Endometrial microvascular endothelial cells (primary cell): Measurements from ENCODE around the gene FAM240B. TPM values are rescaled to one million over a fixed set of nuclear protein-coding genes. Genes with fewer than 3 reads are reported as not detected.

ENCODE experiments used
- in situ Hi-C: cut with HindIII; loops from 2 replicates; pipeline ENCODE4 v1.10.0; 2017; ENCODE audit warnings: low sequenced_read_pairs, low pct_unique_long_range_greater_than_20kb; ENCODE audit errors: inconsistent ontology term
- total RNA-seq: library from RNA; depleted of rRNA; stranded (reverse); fragments of >200 nt; gene quantifications from one replicate; pipeline ENCODE4 v1.2.3, GENCODE V29; 2015; ENCODE audit errors: inconsistent ontology term

The FAM240B gene
- total RNA-seq, 1 donor from 2014 or later: not detected

DNA sequence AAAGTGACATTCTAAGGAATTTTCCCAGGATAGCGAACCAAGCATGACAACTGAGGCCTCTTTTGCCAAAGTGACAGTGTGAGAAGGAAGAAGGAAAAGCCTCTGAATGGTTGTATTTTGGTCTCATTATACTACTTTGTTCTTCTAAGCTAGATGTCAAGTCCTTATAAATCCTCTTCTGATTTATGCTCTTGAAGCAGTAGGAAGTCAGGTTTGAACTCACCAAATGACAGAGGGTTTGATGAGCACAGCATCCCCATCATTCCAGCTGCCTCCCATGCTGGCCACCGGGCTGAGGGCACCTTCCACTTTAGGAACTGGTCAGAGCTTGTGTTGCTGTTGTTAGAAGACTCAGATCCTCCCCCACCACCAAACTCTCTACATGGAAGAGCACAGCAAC, 44.1 kb downstream of the FAM240B start:
- in situ Hi-C loops: no loop called here

DNA sequence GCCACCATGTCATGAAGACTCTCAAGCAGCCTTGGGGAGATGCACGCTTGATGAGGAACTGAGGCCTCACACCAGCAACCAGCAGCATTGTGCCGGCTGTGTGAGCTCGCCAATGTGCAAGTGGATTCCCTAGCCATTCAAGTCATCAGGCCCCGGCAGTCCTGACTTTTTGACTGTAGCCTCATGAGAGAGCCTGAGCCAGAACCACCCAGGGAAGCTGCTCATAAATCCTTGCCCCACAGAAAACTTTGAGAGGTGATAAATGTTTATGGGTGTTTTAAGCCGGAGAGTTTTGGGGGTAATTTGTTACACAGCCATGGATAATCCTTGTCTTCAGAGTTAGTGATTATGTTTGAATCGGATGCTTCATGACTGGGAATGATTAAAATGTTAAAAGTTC, 44.7 kb downstream of the FAM240B start:
- in situ Hi-C loops: no loop called here

DNA sequence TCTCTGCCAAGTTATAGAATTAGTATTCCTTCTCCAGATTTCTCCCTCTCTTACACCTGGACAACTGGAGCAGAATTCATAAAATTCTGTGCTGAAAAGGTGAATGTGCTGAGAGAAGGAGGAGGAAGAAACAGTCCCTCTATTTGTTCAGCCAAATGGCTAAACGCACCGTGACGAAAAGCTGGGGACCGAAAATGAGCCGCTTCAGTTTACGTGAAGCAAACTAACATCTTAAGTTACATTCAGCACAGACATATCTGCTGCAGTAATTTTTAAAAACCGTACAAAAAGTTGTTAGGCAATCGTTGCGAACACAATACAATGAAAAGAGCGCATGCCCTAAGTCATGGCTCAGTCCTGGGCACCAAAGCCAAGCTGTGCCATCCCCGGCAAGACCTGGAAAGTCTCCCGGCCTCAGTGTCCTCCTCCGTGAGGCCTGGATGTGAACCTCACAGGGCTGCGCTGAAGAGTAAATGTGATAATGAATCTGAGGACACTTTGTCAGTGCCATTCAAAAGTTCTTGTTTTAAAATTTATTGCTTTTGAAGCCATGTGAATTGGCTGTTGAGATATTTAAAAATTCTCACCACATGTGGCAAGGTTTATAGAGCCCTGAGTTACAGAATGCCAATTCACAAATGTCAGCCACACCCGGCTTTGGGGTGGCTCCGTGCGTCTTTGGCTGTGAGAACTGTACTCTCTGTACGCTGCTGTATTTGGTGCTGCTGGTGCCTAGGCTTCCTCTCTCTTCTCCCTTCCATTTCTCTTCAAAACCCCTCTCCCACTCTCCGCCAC, 46.3 kb downstream of the FAM240B start:
- in situ Hi-C loops: no loop called here

DNA sequence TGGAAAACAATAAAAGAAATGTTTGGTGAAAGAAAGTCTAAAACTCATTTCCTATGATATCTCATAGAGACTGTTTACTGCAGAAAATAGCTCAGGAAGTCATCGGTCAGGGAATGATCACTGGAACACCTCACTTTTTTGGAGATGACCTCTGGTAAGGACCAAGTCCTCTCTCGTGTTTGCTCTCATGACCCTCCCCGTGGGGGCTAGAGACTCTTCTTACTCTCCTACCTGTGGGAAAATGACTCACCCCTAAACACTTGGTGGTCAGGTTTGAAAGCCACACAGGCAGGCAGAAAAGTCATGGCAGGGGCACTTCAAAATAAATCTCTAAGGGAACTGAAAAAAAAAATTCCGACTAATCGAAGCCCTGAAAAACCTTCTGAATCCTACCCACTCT, 48.2 kb downstream of the FAM240B start:
- in situ Hi-C loops: no loop called here

DNA sequence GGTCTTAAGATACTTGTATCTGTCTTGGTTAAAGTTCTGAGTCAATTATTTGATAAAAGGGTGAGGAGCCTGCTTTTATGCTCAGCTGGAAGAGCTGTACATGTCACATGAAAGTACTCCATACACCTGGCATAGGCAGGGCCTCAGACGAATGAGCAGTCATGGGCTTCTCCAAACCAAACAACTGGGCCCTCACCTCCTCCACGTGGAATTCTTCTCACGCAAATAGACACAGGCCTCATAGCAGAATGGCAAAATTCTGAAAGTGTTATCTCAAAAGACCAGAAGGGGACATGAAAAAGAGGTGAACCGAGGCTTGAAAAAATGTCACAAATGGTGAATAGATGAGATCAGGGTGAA, 48.6 kb downstream of the FAM240B start:
- in situ Hi-C loops: no loop called here

DNA sequence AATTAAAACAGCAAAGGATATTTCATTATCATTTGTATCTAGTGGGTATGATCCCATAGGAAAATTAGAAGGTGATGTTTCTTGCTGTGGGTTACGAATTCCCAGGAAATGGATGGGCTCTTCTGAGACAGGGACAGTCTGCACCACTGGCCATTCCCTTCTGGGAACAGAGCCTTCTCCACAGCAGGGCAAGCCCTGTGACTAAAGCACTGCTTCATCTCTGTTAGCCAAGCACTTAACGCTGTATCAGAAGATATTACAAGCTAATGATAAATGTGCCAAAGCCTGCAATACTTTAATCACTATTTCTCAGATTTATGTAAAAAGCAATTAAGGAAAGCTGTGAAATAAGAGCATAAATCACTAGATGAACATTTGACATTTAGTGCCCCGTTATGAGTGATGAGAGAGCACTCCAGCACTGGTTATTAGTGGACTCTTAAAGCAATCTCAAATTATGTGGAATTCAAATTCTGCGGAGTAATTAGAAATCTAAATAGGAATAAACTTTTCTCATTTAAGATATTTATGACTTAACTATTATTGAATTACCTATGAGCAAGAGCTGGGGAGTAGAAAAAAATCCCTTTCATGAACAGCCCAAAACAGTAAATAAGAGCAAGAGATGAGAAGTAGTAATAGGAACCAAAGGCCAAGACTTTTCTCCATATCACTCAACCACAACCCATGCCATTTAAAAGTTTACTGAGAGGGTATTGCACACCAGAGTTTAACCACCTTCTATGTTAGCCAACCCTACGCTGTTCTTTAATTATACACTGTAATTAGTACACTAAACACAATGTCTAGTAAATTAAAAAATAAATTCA, 49.2 kb downstream of the FAM240B start:
- in situ Hi-C loops: no loop called here

DNA sequence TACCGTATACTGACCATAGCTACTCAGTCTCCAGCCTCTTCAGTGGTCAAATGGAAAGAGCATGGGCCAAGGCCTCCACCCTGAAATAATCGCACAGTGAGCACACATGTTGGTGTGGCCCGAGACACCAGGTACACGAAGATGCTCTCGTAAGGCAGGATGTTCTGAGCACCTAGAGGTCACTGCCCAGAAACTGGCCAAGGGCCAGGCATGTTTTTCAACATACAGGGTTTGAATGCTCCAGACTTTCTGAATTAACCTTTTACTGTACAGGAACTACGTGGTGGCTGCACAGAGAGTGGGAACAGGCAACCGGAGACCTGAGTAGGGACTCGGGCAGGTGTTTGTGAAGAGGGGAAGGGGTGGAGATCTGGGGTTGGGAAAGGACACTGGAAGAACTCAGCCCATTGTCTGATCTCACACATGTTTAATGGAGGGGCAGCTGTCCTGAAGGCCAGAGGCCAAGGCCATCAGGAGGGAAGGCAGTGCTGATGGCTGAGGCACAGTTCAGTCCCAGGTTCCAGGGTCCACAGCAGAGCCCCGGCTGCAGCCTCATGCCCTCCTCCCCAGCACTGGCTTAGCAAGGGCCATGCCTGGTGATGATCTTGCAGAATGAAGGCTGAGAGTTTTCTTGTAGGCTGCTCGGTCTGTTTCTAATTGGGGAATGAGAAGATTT, 51.0 kb downstream of the FAM240B start:
- in situ Hi-C loops: no loop called here

DNA sequence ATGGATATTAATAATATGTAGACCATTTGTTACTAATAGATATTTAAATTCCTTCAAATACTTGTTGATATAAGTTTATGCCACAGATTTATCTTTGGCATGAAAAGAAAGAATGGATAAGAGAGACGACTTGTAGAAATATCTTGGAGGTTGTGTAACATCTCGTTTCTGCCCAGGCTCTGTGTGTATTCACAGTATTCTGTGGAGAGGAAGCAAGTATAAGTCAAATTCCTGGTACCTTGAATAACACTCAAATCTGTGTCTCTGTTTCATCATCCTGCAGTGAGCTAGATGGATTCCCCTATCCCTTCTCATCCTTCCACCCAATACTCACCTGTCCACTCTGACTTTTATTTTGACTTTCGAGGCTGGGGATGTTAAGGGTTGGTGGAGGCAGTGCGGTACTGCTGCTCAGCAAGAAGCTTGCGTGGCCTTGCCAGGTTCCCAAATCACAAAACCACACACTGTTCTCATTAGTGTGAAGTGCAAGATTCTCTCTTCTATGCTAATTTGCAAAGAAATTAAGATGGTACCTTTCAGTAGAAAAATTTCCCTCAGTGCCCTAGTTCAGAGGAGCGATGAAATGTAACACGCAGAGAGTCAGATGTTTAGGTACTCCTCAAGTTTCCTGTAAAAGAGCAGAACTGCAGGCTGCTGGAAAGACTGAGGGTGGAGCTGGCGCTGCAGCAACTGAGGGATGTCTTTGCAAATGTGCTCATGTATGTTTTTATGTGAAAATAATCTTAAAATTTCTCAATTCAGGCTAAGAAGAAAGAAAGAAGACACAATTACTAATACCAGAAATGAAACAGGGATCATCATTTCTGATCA, 57.0 kb downstream of the FAM240B start:
- in situ Hi-C loops: no loop called here

DNA sequence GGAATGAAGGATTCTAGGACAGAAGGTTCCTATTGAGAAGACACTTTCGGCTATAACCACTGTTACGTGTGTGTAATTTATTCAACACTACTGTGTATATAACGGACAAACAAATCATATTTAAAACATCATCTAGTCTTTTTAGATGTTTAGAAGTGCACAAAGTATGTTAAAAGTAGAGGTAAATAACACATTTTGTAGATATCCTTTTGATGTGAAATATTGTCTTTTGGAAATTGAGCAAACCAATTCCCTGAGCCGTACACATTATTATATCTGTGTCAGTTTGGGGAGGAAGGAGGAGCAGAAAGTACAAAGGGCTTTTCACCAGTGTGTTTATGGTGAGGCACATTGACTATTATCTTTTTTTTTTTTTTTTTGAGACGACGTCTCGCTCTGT, 60.4 kb downstream of the FAM240B start:
- in situ Hi-C loops: no loop called here

DNA sequence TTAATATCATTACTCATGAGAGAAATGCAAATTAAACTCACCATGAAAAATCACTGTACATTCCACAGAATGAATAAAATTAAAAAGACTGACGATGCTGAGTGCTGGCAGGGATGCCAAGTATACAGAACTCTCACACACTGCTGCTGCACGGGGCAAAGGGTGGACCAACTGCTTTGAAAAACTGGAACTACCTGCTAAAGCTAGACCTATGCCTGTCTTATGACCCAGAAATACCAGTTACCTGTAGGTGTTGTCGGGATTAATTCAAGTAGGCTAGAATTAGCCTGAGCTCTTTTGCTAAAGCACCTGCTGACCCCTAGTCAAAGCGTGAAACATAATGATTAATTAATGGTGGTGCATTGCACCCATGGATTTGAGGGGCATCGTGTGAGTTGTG, 63.0 kb downstream of the FAM240B start:
- in situ Hi-C loops: no loop called here

DNA sequence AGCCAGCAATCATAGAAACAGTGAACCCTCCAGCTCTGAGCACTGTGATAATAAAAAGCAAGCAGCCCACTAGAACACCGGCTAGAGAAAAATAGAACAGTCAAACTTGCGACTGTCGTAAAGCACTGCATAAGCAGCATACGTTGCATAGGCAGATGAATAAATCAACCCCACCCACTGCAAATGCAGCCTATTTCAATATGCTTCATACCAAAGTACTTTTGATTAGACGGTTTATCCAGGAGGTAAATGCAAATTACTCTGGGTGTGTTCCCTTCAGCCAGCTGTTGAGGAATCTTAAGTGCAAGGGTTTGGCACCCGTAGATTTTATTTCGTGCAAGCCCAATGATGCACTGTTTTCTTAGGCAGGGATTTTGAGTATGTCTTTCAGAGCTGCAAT, 67.4 kb downstream of the FAM240B start:
- in situ Hi-C loops: no loop called here

DNA sequence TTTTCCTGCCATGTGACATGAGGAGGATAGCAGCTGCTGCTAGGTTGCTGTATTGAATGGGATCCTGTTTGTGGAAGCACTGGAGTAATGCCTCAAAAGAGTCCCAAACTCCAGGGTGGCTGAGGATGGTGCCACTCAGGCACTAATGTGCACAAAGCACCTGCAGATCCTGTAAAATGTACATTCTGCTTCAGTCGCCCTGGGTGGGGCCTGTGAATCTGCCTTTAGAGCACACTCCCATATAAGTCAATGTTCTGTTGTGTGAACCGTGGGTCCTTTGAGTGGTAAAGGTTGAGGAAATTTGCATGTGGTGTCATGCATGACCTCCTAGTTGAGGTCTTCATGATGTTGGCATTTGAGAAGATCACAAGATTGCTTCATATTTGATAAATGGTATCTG, 67.9 kb downstream of the FAM240B start:
- in situ Hi-C loops: no loop called here

DNA sequence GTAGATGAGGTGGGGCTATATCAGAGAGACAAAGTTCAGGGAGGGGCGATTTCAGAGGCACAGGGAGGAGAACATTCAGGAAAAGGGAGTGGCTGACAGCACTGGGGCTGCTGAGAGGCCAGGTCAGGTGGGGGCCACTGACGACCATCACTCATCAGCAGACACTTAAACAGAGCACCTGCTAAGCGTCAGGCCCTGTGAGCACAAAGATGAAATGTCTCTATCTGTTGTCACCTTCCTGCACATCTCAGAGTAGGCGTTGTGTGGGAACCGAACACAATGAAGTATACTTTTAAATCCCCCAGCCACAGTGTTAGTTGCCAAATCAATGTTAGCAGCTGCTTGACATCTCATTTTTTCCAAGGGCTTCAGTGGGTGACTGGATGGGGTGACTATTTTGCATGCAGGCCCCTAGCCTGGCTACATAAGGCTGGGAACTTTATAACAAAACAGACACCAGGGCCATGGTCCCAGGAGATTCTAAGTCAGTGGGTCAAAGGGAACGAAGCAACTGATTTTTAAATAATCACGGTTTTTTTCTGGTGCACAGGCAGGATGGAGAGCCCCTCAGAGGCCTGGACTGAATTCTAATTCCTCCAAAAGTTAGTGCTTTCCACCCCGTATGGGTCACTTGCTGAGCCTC, 68.4 kb downstream of the FAM240B start:
- in situ Hi-C loops: no loop called here

DNA sequence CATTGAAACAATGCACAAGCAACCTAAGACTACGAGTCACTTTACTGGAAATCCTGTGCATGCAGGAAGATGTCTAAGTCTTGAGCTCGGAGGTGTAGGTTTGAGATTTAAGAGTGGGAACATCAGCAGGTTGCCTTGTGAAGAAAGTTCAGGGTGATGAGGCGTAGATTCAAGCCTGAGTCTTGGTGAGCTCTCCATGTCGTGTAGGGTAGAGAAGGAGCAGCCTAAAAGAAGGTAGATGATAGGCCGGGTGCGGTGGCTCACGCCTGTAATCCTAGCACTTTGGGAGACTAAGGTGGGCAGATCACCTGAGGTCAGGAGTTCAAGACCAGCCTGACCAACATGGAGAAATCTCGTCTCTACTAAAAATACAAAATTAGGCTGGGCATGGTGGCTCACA, 69.4 kb downstream of the FAM240B start:
- in situ Hi-C loops: no loop called here

DNA sequence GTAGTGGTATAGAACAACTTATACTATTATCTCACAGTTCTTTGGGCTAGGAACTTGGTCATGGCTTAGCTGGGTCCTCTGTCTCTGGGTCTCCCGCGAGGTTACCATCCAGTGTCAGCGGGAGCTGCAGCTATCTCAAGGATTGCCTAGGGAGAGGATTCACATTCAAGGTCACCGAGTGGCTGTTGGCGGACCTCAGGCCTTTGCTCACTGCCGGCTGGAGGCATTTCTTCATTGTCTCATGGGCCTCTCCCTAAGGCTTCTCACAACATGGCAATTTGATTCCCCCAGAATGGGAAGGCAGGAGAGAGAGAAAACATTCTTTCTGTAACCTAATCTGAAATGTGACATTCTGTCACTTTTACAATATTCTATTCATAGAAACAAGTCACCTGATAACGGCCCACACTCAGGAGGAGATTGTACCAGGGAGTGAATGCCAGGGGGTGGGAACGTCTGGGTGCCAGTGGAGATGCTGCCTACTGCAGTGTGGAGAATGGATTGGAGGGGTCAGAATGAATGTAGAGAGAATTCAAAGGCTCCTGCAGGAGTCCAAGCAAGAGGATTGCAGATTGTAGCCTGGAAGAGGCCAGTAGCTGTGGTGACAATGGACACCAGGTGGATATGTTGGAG, 70.1 kb downstream of the FAM240B start:
- in situ Hi-C loops: no loop called here

DNA sequence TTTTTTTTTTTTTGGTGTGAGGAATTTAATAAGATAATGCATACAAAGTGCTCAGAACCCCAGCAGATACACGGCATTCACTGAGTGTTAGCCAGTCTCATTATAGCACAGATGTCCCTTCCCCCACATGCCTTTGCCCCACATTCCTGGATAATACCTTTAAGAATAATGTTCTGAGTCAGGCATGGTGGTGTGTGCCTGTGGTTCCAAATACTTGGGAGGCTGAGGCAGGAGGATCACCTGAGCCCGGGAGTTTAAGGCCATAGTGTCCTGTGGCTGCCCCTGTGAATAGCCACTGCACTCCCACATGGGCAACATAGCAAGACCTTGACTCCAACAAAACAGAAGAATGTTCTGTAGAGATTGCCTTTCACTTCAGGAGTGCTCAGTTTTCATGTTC, 75.3 kb downstream of the FAM240B start:
- in situ Hi-C loops: no loop called here
